SU-DHL-6 (cell line): Measurements from ENCODE around the gene BOC.

Experiments
- H2AFZ ChIP-seq: fragments of 200-600 bp; sonication (generic); 2 replicates; pipeline ENCODE4 v1.6.1; 2014; ENCODE audit warnings: low read depth, mild to moderate bottlenecking, moderate library complexity, mixed read lengths, antibody characterized with exemption, low read length; ENCODE audit not compliant: severe bottlenecking
- H3F3A ChIP-seq: fragments of 200-600 bp; shearing (Covaris generic); 2 replicates; pipeline ENCODE4 v1.6.0; 2016; ENCODE audit warnings: antibody characterized with exemption, mild to moderate bottlenecking; ENCODE audit not compliant: insufficient read depth
- H3K27ac ChIP-seq: fragments of 200-600 bp; sonication (generic); 2 replicates; pipeline ENCODE4 v1.5.1; 2016; ENCODE audit warnings: low read depth, mild to moderate bottlenecking, low read length, moderate library complexity, mixed read lengths
- H3K27me3 ChIP-seq: fragments of 200-600 bp; sonication (generic), shearing (Covaris generic); 2 replicates; pipeline ENCODE4 v1.6.0; 2014; ENCODE audit warnings: mild to moderate bottlenecking, low read length
- H3K36me3 ChIP-seq: fragments of 200-600 bp; sonication (generic); 2 replicates; pipeline ENCODE4 v1.6.1; 2014; ENCODE audit warnings: mild to moderate bottlenecking, low read length, mixed read lengths
- H3K4me2 ChIP-seq: fragments of 300-600, 200-600 bp; shearing (Covaris generic), sonication (generic); 2 replicates; pipeline ENCODE4 v1.6.0; 2014; ENCODE audit warnings: low read length, low read depth, mild to moderate bottlenecking; ENCODE audit not compliant: poor library complexity, severe bottlenecking
- H3K4me3 ChIP-seq: fragments of 200-600 bp; sonication (generic); 2 replicates; pipeline ENCODE4 v1.5.1; 2014; ENCODE audit warnings: antibody characterized with exemption, low read length, mild to moderate bottlenecking, mixed read lengths; ENCODE audit not compliant: insufficient read depth, poor library complexity, severe bottlenecking
- H3K79me2 ChIP-seq: fragments of 200-600 bp; sonication (generic); 2 replicates; pipeline ENCODE4 v1.6.1; 2014; ENCODE audit warnings: mild to moderate bottlenecking, low read length, moderate library complexity; ENCODE audit not compliant: insufficient read depth
- H3K9ac ChIP-seq: fragments of 200-600 bp; sonication (generic); 2 replicates; pipeline ENCODE4 v1.7.0; 2014; ENCODE audit warnings: mild to moderate bottlenecking, low read length
- H3K9me2 ChIP-seq: fragments of 200-600 bp; sonication (generic); replicated peaks from 2 replicates; pipeline ENCODE4 v1.6.1; 2014; ENCODE audit warnings: low read length; ENCODE audit not compliant: insufficient read depth
- H3K9me3 ChIP-seq: fragments of 200-600 bp; sonication (generic); 2 replicates; pipeline ENCODE4 v1.6.1; 2014; ENCODE audit warnings: low read length, mixed read lengths; ENCODE audit not compliant: insufficient read depth
- H4K20me1 ChIP-seq: fragments of 200-600 bp; sonication (generic); 2 replicates; pipeline ENCODE4 v1.6.1; 2014; ENCODE audit warnings: low read depth, mild to moderate bottlenecking, antibody characterized with exemption, low read length, moderate library complexity, mixed read lengths
- CTCF ChIP-seq: fragments of 200-600 bp; sonication (generic); IDR thresholded peaks from one replicate; pipeline ENCODE4 v1.5.1; 2017; ENCODE audit warnings: antibody characterized with exemption, mild to moderate bottlenecking, low read length, moderate library complexity; ENCODE audit not compliant: insufficient read depth, poor library complexity, severe bottlenecking
- EZH2phosphoT487 ChIP-seq: fragments of 200-600 bp; sonication (generic), shearing (Covaris generic); conservative IDR thresholded peaks from 2 replicates; pipeline ENCODE4 v1.6.1; 2018; ENCODE audit warnings: mild to moderate bottlenecking, antibody characterized with exemption, low read length, moderate library complexity, mixed read lengths

BOC gene

GRCh38 chr3:113185194-113185835 lies 26.0 kb upstream of the BOC start:
- peaks cover 13% of the 10 kb centered on the region; the same call in 1 of the 2 replicates for H3K9me3 ChIP-seq
- 0 out of 2 replicates have a peak, but pooled peaks cover 3% of the 10 kb centered on the region for H3K36me3 ChIP-seq
- no peak overlapping the region for H2AFZ ChIP-seq
- H4K20me1 ChIP-seq: no peaks in the 10 kb centered on the region
- H3K4me2 ChIP-seq: no peak overlapping the region
- H3K27ac ChIP-seq: no peak overlapping the region
- H3K79me2 ChIP-seq: no peaks in the 10 kb centered on the region
- no peaks in the 10 kb centered on the region for H3F3A ChIP-seq
- no peak for TF ChIP-seq CTCF
- TF ChIP-seq EZH2phosphoT487: no peak
- H3K9ac ChIP-seq: no peak overlapping the region
- H3K4me3 ChIP-seq: no peak overlapping the region
- no peaks in the 10 kb centered on the region for H3K9me2 ChIP-seq
- no peaks in the 10 kb centered on the region for H3K27me3 ChIP-seq

- peaks cover 13% of the 10 kb centered on the region; the same call in 1 of the 2 replicates for H3K9me3 ChIP-seq
- TF ChIP-seq EZH2phosphoT487 (no peak), CTCF (no peak)
- H3K36me3 ChIP-seq: 0 out of 2 replicates have a peak, but pooled peaks cover 3% of the 10 kb centered on the region
Observed at GRCh38 chr3:113186566-113186965, 24.8 kb upstream of the BOC start.

DNA sequence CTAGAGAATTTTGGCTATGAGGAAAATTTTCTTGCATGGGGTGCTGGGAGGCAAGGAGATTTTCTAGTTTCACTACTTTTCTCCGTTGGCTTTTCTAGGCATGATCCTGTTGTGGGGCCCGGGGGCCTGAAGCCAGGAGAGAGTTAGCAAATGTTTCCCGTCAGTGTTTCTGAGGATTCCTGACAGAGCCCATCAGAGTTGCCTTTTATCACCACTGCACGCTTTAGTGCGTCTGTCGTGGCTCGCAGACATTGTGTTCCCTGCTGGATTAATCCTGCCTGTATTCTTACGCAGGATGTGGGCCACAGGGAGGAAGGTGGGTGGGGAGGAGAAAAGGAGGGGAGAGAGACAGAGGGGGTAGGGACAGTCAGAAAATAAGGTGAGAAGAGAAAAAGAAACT lies 18.1 kb upstream of the BOC start:
- Histone ChIP-seq H3K27ac (no peak overlapping the region), H3K9ac (no peak overlapping the region), H3K4me3 (no peak overlapping the region), H3K79me2 (no peaks in the 10 kb centered on the region), H3F3A (no peaks in the 10 kb centered on the region), H3K27me3 (no peaks in the 10 kb centered on the region), H3K36me3 (no peaks in the 10 kb centered on the region), H3K9me3 (peaks cover 4% of the 10 kb centered on the region; the same call in 1 of the 2 replicates), H3K4me2 (no peak overlapping the region), H4K20me1 (no peaks in the 10 kb centered on the region), H2AFZ (no peak overlapping the region), H3K9me2 (no peaks in the 10 kb centered on the region)
- TF ChIP-seq EZH2phosphoT487 (no peak), CTCF (no peak)

More at GRCh38 chr3:113186566-113186965, 24.8 kb upstream of the BOC start:
- H2AFZ ChIP-seq: no peak overlapping the region
- no peaks in the 10 kb centered on the region for H3K79me2 ChIP-seq
- no peaks in the 10 kb centered on the region for H4K20me1 ChIP-seq
- H3K9me2 ChIP-seq: no peaks in the 10 kb centered on the region
- no peaks in the 10 kb centered on the region for H3F3A ChIP-seq
- no peaks in the 10 kb centered on the region for H3K27me3 ChIP-seq
- no peak overlapping the region for H3K4me2 ChIP-seq
- no peak overlapping the region for H3K9ac ChIP-seq
- no peak overlapping the region for H3K27ac ChIP-seq
- H3K4me3 ChIP-seq: no peak overlapping the region
